ENCODE results near the gene CRYBG3.

GRCh38 chr3:97960551-97960950 is 138.7 kb downstream of the CRYBG3 start:
- TF ChIP-seq, protein P1, sequence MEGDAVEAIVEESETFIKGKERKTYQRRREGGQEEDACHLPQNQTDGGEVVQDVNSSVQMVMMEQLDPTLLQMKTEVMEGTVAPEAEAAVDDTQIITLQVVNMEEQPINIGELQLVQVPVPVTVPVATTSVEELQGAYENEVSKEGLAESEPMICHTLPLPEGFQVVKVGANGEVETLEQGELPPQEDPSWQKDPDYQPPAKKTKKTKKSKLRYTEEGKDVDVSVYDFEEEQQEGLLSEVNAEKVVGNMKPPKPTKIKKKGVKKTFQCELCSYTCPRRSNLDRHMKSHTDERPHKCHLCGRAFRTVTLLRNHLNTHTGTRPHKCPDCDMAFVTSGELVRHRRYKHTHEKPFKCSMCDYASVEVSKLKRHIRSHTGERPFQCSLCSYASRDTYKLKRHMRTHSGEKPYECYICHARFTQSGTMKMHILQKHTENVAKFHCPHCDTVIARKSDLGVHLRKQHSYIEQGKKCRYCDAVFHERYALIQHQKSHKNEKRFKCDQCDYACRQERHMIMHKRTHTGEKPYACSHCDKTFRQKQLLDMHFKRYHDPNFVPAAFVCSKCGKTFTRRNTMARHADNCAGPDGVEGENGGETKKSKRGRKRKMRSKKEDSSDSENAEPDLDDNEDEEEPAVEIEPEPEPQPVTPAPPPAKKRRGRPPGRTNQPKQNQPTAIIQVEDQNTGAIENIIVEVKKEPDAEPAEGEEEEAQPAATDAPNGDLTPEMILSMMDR (conservative IDR thresholded peaks at IDR 0.05 in 1 of 2, IDR thresholded peaks at IDR 0.05 in 1 of 2; ENCODE audit: low read depth in 1 of 2, low read length in 2 of 2): no peak
- TF ChIP-seq EZH2 (IDR thresholded peaks at IDR 0.05; ENCODE audit: low read length, missing control alignments): no peak

Data from fibroblast of lung (primary cell).